ENCODE data around the gene PPARG.

DNA sequence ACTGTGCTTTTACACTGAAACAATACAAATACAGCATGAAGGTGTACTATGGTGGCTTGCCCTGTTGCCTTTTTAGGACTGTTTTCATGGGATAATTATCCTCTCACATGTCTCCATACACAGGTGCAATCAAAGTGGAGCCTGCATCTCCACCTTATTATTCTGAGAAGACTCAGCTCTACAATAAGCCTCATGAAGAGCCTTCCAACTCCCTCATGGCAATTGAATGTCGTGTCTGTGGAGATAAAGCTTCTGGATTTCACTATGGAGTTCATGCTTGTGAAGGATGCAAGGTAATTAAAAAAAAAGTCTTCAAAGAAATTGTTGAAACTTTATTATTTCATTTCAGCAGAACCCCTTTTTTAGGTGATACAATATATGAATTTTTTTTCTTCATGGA lies 92.3 kb downstream of the PPARG start:
- TF ChIP-seq, protein P1, sequence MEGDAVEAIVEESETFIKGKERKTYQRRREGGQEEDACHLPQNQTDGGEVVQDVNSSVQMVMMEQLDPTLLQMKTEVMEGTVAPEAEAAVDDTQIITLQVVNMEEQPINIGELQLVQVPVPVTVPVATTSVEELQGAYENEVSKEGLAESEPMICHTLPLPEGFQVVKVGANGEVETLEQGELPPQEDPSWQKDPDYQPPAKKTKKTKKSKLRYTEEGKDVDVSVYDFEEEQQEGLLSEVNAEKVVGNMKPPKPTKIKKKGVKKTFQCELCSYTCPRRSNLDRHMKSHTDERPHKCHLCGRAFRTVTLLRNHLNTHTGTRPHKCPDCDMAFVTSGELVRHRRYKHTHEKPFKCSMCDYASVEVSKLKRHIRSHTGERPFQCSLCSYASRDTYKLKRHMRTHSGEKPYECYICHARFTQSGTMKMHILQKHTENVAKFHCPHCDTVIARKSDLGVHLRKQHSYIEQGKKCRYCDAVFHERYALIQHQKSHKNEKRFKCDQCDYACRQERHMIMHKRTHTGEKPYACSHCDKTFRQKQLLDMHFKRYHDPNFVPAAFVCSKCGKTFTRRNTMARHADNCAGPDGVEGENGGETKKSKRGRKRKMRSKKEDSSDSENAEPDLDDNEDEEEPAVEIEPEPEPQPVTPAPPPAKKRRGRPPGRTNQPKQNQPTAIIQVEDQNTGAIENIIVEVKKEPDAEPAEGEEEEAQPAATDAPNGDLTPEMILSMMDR (IDR thresholded peaks at IDR 0.05; ENCODE audit: low read depth, low read length), result no peak
- no peak for TF ChIP-seq POLR2A (IDR thresholded peaks at IDR 0.05; ENCODE audit: extremely low read depth, insufficient read length)
